22Rv1 (cell line): ENCODE results near the gene CUX1.
"Not testable (repeated sequence)": the region's sequence is repeated elsewhere in the genome, so short reads cannot be mapped to it uniquely, and the experiment has no call there.

Experiments
- H3K27ac ChIP-seq: fragments of 450-650 bp; 2 replicates; pipeline ENCODE4 v1.5.1; 2017
- ZFX ChIP-seq: fragments of 450-650 bp; IDR thresholded peaks from 2 replicates; pipeline ENCODE4 v1.6.1; 2017; ENCODE audit warnings: antibody characterized with exemption, borderline replicate concordance
- TF ChIP-seq, protein P1 (sequence below): fragments of 450-650 bp; IDR thresholded peaks from 2 replicates; pipeline ENCODE4 v1.5.1; 2017; ENCODE audit warnings: mild to moderate bottlenecking

Gene CUX1

DNA sequence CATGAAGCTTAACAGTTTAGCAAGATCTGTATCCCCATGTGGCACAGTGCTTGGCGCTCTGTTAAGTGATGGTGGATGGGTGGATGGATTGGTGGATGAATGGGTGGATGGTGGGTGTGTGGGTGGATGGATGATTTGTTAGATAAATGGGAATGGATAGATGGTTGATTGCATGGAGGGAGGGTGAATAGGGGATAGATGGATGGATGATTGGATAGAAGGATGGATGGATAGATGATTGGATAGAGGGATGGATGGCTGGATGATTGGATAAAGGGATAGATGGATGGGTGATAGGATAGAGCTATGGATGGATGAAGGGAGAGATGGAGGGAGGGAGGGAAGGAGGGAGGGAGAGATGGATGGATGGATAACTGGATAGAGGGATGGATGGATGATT is 229.7 kb downstream of the CUX1 start:
- TF ChIP-seq ZFX: no peak
- TF ChIP-seq, protein P1, sequence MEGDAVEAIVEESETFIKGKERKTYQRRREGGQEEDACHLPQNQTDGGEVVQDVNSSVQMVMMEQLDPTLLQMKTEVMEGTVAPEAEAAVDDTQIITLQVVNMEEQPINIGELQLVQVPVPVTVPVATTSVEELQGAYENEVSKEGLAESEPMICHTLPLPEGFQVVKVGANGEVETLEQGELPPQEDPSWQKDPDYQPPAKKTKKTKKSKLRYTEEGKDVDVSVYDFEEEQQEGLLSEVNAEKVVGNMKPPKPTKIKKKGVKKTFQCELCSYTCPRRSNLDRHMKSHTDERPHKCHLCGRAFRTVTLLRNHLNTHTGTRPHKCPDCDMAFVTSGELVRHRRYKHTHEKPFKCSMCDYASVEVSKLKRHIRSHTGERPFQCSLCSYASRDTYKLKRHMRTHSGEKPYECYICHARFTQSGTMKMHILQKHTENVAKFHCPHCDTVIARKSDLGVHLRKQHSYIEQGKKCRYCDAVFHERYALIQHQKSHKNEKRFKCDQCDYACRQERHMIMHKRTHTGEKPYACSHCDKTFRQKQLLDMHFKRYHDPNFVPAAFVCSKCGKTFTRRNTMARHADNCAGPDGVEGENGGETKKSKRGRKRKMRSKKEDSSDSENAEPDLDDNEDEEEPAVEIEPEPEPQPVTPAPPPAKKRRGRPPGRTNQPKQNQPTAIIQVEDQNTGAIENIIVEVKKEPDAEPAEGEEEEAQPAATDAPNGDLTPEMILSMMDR: no peak
- no peak overlapping the region for H3K27ac ChIP-seq

DNA sequence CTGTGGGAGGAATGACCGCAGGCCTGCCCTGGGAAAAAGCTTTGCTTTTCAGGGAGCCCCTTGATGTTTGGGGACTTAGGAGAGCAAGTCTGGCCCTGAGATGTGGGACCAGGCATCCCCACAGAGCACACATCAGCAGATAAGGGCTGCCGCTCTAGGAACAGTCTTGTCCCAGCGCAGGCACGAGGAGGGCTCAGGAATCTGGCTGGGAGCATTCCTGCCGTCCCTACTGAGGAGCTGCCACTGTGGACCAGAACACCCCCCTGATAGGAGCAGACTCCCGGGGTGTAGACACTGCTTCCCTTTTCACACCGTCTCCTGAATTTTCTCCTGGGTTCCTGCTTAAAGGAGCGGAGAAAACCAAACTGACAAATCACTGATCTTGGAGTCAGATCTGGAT is 232.3 kb downstream of the CUX1 start:
- no peak overlapping the region for H3K27ac ChIP-seq

DNA sequence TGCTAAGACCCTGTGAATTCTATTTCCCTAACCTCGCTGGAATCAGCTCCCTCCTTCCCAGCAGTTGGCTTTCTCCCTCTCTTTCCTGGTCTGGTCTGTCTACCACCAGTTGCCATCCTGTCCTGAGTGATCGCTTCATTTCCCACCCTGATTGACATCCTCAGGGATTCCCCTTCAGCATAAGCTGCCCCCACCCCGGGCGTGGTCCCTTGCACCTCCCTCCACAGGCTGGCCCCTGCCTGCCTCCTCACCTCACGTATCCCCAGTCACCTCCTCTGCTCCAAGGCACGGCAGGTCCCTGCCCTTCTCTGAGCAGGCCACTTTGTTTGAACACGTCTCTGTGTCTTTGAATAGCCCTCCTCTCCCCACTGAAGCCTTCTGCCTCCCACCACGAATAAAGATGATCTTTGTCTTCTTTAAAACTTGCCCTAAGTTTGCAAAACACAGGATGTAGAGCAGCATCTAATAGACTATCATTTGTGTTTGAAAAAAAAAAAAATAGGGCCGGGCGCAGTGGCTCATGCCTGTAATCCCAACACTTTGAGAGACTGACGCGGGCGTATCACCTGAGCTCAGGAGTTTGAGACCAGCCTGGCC is 233.5 kb downstream of the CUX1 start:
- H3K27ac ChIP-seq: no peak overlapping the region
- no peak for TF ChIP-seq ZFX
- TF ChIP-seq, protein P1: no peak

More for the DNA sequence above, 232.3 kb downstream of the CUX1 start:
- TF ChIP-seq, protein P1: no peak
- TF ChIP-seq ZFX: no peak

DNA sequence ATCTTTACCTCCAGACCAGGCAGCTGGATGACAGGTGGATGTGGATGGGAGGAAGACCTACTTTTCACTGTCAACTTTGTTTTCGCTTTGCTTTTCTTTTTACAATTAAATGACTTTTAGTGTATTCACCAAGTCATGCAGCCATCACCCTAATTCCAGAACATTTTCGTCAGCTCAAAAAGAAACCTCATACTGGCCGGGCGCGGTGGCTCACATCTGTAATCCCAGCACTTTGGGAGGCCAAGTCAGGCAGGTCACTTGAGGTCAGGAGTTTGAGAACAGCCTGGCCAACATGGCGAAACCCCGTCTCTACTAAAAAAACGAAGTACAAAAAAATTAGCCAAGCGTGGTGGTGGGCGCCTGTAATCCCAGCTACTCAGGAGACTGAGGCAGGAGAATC is 234.3 kb downstream of the CUX1 start:
- not testable (repeated sequence) for H3K27ac ChIP-seq

DNA sequence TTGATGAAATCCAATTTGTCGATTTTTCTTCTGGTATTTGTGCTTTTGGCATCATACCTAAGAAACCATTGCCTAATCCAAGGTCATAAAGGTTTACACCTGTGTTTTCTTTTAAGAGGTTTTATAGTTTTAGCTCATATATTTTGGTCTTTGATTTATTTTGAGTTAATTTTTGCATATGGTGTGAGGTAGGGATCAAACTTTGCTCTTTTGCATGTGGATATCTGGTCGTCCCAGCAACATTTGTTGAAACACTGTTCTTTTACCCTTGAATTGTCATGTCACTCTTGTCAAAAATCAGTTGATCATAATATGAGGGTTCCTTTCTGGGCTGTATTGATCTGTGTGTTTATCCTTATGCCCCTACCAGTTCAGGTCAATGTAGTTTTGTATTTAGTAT is 236.7 kb downstream of the CUX1 start:
- no peak for TF ChIP-seq ZFX
- TF ChIP-seq, protein P1: no peak
- H3K27ac ChIP-seq: no peak overlapping the region

DNA sequence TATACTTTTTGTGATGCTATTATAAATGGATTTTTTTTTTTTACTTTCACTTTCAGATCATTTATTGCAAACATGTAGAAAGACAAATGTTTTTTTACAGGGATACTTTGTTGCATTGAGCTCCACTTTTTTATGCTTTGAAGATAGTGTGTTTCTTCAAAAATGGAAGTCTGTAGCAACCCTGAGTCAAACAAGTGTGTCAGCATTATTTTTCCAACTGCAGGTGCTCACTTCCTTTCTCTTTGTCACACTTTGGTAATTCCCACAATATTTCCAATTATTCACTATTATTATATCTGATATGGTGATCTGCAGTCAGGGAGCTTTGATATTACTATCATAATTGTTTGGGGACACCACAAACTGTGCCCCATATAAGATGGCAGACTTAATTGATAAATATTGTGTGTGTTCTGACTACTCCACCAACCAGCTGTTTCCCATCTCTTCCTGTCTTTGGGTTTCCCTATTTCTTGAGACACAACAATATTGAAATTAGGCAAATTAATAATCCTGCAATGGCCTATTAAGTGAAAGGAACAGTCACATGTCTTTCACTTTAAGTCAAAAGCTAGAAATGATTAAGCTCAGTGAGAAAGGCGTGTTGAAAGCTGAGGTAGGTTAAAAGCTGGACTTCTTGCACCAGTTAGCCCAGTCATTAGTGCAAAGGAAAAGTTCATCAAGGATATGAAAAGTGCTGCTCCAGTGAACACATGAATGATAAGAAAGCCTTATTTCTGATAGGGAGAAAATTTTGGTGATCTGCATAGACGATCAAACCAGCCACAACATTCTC is 238.0 kb downstream of the CUX1 start:
- TF ChIP-seq, protein P1: no peak
- H3K27ac ChIP-seq: no peak overlapping the region

DNA sequence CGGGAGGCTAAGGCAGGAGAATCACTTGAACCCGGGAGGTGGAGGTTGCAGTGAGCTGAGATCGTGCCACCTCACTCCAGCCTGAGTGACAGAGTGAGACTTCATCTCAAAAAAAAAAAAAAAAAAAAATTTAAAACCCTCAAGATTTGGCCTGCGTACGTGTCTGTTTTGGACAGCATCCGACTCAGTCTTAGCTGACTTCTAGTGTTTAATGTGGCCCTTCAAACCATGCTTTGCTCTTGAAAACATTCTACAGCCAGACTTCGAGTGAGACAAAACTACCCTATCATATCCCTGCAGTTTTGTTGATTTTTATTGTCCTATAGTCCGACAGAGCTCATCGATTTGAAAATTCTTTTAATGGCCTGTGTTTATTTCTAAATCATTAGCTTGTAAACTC is 242.1 kb downstream of the CUX1 start:
- no peak overlapping the region for H3K27ac ChIP-seq
- TF ChIP-seq, protein P1: no peak
- TF ChIP-seq ZFX: no peak
